22Rv1 (cell line): ENCODE results near the gene SYNJ1.

Experiments
- CTCF ChIP-seq: fragments of 450-650 bp; IDR thresholded peaks from 2 replicates; pipeline ENCODE4 v1.5.1; 2017; ENCODE audit warnings: mild to moderate bottlenecking
- ZFX ChIP-seq: fragments of 450-650 bp; IDR thresholded peaks from 2 replicates; pipeline ENCODE4 v1.6.1; 2017; ENCODE audit warnings: antibody characterized with exemption, borderline replicate concordance

GRCh38 chr21:32733356-32733755, 5.5 kb upstream of the SYNJ1 start:
- TF ChIP-seq CTCF = no peak
- TF ChIP-seq ZFX = no peak
